ENCODE data around the gene ERI3.

The ERI3 gene

GRCh38 chr1:44321466-44321865, 33.6 kb downstream of the ERI3 start:
- in situ Hi-C loops (cut with HindIII; ENCODE audit: low sequenced_read_pairs), result no loop called here
- no peak overlapping the region for H3K4me3 ChIP-seq (ENCODE audit: low read depth, low read length)
- no peak for TF ChIP-seq CTCF (IDR thresholded peaks at IDR 0.05; ENCODE audit: low read depth, low read length, missing control alignments)
- no peak for DNase-seq (ENCODE audit: low read depth)

GRCh38 chr1:44318097-44319088, 36.7 kb downstream of the ERI3 start:
- no peak overlapping the region for H3K4me3 ChIP-seq (ENCODE audit: low read depth, low read length)
- peak; percentile 81 for TF ChIP-seq CTCF (IDR thresholded peaks at IDR 0.05; ENCODE audit: low read depth, low read length, missing control alignments)
- peak; percentile 8 for DNase-seq (ENCODE audit: low read depth)
- in situ Hi-C loops (cut with HindIII; ENCODE audit: low sequenced_read_pairs), result no loop called here

GRCh38 chr1:44316231-44316759, 38.8 kb downstream of the ERI3 start:
- no peak for TF ChIP-seq CTCF (IDR thresholded peaks at IDR 0.05; ENCODE audit: low read depth, low read length, missing control alignments)
- no peak for DNase-seq (ENCODE audit: low read depth)
- H3K4me3 ChIP-seq (ENCODE audit: low read depth, low read length), result no peak overlapping the region
- in situ Hi-C loops (cut with HindIII; ENCODE audit: low sequenced_read_pairs), result no loop called here

GRCh38 chr1:44315521-44315920, 39.5 kb downstream of the ERI3 start:
- in situ Hi-C loops (cut with HindIII; ENCODE audit: low sequenced_read_pairs), result no loop called here
- DNase-seq (ENCODE audit: low read depth), result no peak
- no peak for TF ChIP-seq CTCF (IDR thresholded peaks at IDR 0.05; ENCODE audit: low read depth, low read length, missing control alignments)
- H3K4me3 ChIP-seq (ENCODE audit: low read depth, low read length), result no peak overlapping the region

- peak; percentile 37 for TF ChIP-seq CTCF (IDR thresholded peaks at IDR 0.05; ENCODE audit: low read depth, low read length, missing control alignments)
- in situ Hi-C loops (cut with HindIII; ENCODE audit: low sequenced_read_pairs), result loop anchor here (5.0 kb wide), 1 partner anchor 47 kb away; no protein-coding TSS in a partner anchor
- DNase-seq (ENCODE audit: low read depth), result no peak
Measured at GRCh38 chr1:44314452-44314851, 40.6 kb downstream of the ERI3 start.

GRCh38 chr1:44313265-44313918, 41.7 kb downstream of the ERI3 start:
- no peak for DNase-seq (ENCODE audit: low read depth)
- in situ Hi-C loops (cut with HindIII; ENCODE audit: low sequenced_read_pairs), result loop anchor here (5.0 kb wide), 1 partner anchor 46 kb away; no protein-coding TSS in a partner anchor
- no peak overlapping the region for H3K4me3 ChIP-seq (ENCODE audit: low read depth, low read length)
- TF ChIP-seq CTCF (IDR thresholded peaks at IDR 0.05; ENCODE audit: low read depth, low read length, missing control alignments), result no peak

More at GRCh38 chr1:44314452-44314851, 40.6 kb downstream of the ERI3 start:
- H3K4me3 ChIP-seq (ENCODE audit: low read depth, low read length), result no peak overlapping the region
